Measurements from ENCODE around the gene RGS7. TPM values are rescaled to one million over a fixed set of nuclear protein-coding genes. Genes with fewer than 3 reads are reported as not detected.

The RGS7 gene
- total and polyA plus RNA-seq, 2 of the 4 experiments (the other 2 are of a cell fraction) = 0.58 to 0.72 TPM

DNA sequence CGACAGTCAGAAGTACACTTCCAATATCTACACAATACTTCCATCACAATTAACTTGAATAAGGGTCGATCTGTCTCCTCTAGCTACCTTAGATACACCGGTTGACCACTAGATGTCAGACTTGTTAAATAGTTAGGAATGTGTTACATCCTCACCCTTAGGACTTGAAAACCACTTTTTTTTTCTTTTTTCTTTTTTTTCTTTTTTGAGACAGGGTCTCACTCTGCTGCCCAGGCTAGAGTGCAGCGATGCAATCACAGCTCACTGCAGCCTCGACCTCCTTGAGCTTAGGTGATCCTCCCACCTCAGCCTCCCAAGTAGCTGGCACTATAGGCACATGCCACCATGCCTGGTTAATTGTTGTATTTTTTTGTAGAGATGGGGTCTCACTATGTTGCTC is 624.6 kb downstream of the RGS7 start:
- intact Hi-C loops (cut with micrococcal nuclease) (loop anchor here (1.0 to 5.0 kb wide), 5 partner anchors 120 to 770 kb away; no protein-coding TSS in a partner anchor), dilution Hi-C loops (cut with HindIII; ENCODE audit: low sequenced_read_pairs, unreplicated experiment) (no loop called here), in situ Hi-C loops (cut with MboI; ENCODE audit: low sequenced_read_pairs) (loop anchor here (5.0 kb wide), 2 partner anchors 215 to 765 kb away; no protein-coding TSS in a partner anchor)

More for the DNA sequence above, 624.6 kb downstream of the RGS7 start:
- Histone ChIP-seq H2BK120ac (ENCODE audit: low read depth, low read length) (peak overlapping the region; percentile 68), H3K4me1 (ENCODE audit: control insufficient read depth, insufficient read depth, low read length) (no peaks in the 10 kb centered on the region; the same call in 1 of the 2 replicates), H2BK20ac (ENCODE audit: low read depth, low read length) (peak overlapping the region; percentile 64; the same call in 1 of the 2 replicates), H3K9ac (ENCODE audit: low read depth, low read length) (no peak overlapping the region), H4K8ac (ENCODE audit: low read depth in 2 of 2, low read length in 2 of 2) (peak overlapping the region in 1 of 2 experiments; percentile 50; a peak in 1 of 4 replicates), H3K4me3 (ENCODE audit: insufficient read depth, low read depth, low read length) (no peak overlapping the region), H2AFZ (replicated peaks; ENCODE audit: low read length, poor library complexity) (no peak overlapping the region), H3K36me3 (ENCODE audit: control insufficient read depth, insufficient read depth, low read length) (no peaks in the 10 kb centered on the region), H3K4me2 (ENCODE audit: low read depth, low read length) (no peak overlapping the region), H2AK5ac (ENCODE audit: low read depth, low read length) (peak overlapping the region; percentile 54; the same call in 1 of the 2 replicates), H2BK15ac (ENCODE audit: low read depth, low read length) (no peak overlapping the region), H3K23ac (ENCODE audit: low read depth, low read length) (no peak overlapping the region), H3K9me3 (ENCODE audit: control insufficient read depth, insufficient read depth, low read length) (no peaks in the 10 kb centered on the region), H4K5ac (ENCODE audit: low read depth, low read length) (no peak overlapping the region), H2AK9ac (replicated peaks; ENCODE audit: low read depth, low read length, poor library complexity) (no peak overlapping the region), H3K9me1 (ENCODE audit: insufficient read depth, low read length) (no peaks in the 10 kb centered on the region), H3K27me3 (ENCODE audit: control insufficient read depth, insufficient read depth, low read length) (no peaks in the 10 kb centered on the region), H3K4ac (ENCODE audit: low read depth, low read length) (peak overlapping the region; percentile 61; the same call in 1 of the 2 replicates), H3K79me1 (ENCODE audit: low read depth in 1 of 2, low read length in 2 of 2) (no peaks in the 10 kb centered on the region), H4K20me1 (ENCODE audit: insufficient read depth, low read length) (no peaks in the 10 kb centered on the region), H3K18ac (ENCODE audit: low read depth, low read length) (no peak overlapping the region), H3K56ac (ENCODE audit: extremely low read depth, insufficient read depth, low read length) (no peak overlapping the region), H2BK5ac (ENCODE audit: low read depth, low read length, poor library complexity, severe bottlenecking) (no peak overlapping the region), H3K27ac (ENCODE audit: insufficient read depth, low read length) (no peak overlapping the region), H4K91ac (ENCODE audit: insufficient read depth, low read depth, low read length) (peak overlapping the region; percentile 25; the same call in 1 of the 2 replicates), H3K14ac (replicated peaks; ENCODE audit: low read depth, low read length) (no peak overlapping the region)
- no CpG with 5 or more reads among the region's 5 CpGs for WGBS, 2 experiments (ENCODE audit: extremely low coverage in 2 of 2, insufficient read length in 1 of 2)
- peak; percentile 91 for ATAC-seq (ENCODE audit: low read depth)
- BruUV-seq (replicated peaks) = no TSS peak
- ChIA-PET CTCF (interaction anchor here (0.6 to 3.2 kb wide), 13 partner anchors 100 to 713 kb away, joined by 3 to 16 read pairs (median 4); no protein-coding TSS in a partner anchor), POLR2A (ENCODE audit: unreplicated experiment) (no interaction called here)
- TF ChIP-seq NFE2L2 (IDR thresholded peaks at IDR 0.05; ENCODE audit: low read depth, low read length) (no peak), RAD21 (IDR thresholded peaks at IDR 0.05; ENCODE audit: low read length) (peak; percentile 87), MXI1 (IDR thresholded peaks at IDR 0.05; ENCODE audit: borderline replicate concordance, low read depth, low read length) (no peak), CHD1 (IDR thresholded peaks at IDR 0.05; ENCODE audit: low read depth, low read length) (no peak), SMC3 (IDR thresholded peaks at IDR 0.05; ENCODE audit: low read depth, low read length) (peak; percentile 78)
- TF ChIP-seq, protein P1, sequence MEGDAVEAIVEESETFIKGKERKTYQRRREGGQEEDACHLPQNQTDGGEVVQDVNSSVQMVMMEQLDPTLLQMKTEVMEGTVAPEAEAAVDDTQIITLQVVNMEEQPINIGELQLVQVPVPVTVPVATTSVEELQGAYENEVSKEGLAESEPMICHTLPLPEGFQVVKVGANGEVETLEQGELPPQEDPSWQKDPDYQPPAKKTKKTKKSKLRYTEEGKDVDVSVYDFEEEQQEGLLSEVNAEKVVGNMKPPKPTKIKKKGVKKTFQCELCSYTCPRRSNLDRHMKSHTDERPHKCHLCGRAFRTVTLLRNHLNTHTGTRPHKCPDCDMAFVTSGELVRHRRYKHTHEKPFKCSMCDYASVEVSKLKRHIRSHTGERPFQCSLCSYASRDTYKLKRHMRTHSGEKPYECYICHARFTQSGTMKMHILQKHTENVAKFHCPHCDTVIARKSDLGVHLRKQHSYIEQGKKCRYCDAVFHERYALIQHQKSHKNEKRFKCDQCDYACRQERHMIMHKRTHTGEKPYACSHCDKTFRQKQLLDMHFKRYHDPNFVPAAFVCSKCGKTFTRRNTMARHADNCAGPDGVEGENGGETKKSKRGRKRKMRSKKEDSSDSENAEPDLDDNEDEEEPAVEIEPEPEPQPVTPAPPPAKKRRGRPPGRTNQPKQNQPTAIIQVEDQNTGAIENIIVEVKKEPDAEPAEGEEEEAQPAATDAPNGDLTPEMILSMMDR (conservative IDR thresholded peaks at IDR 0.05; ENCODE audit: low read depth, low read length) = peak; percentile 83
- TF ChIP-seq, protein P2, sequence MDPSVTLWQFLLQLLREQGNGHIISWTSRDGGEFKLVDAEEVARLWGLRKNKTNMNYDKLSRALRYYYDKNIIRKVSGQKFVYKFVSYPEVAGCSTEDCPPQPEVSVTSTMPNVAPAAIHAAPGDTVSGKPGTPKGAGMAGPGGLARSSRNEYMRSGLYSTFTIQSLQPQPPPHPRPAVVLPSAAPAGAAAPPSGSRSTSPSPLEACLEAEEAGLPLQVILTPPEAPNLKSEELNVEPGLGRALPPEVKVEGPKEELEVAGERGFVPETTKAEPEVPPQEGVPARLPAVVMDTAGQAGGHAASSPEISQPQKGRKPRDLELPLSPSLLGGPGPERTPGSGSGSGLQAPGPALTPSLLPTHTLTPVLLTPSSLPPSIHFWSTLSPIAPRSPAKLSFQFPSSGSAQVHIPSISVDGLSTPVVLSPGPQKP (IDR thresholded peaks at IDR 0.05; ENCODE audit: borderline replicate concordance, low read depth, low read length) = no peak
- peak; percentile 79 for DNase-seq

Measured in IMR-90 (cell line).